Activated CD8-positive, alpha-beta memory T cell treated with anti-CD3 and anti-CD28 coated beads for 48 hours (primary cell): ENCODE results near the gene C19orf33.
"Not testable (repeated sequence)": the region's sequence is repeated elsewhere in the genome, so short reads cannot be mapped to it uniquely, and the experiment has no call there.

ENCODE experiments used
- DNase-seq, 3 experiments: peaks; one replicate each; pipeline ENCODE4 v3.0.0-alpha.2; 2020; ENCODE audit warnings: low read depth in 2 of 3, low spot score in 2 of 3

C19orf33 gene

GRCh38 chr19:38336638-38337359 is 32.7 kb downstream of the C19orf33 start:
- DNase-seq: peak; percentile 66 to 86 (median 84)

- DNase-seq: no peak
Measured at GRCh38 chr19:38337360-38337653, 33.3 kb downstream of the C19orf33 start.

GRCh38 chr19:38339011-38339410 is 35.0 kb downstream of the C19orf33 start:
- DNase-seq: not testable (repeated sequence)

- DNase-seq: no peak
Measured at GRCh38 chr19:38340927-38341326, 36.9 kb downstream of the C19orf33 start.

- DNase-seq: no peak
Measured at GRCh38 chr19:38346837-38347236, 42.8 kb downstream of the C19orf33 start.

- no peak for DNase-seq
Measured at GRCh38 chr19:38350883-38351282, 46.8 kb downstream of the C19orf33 start.

GRCh38 chr19:38351865-38352395 is 47.9 kb downstream of the C19orf33 start:
- DNase-seq: no peak

- no peak for DNase-seq
Measured at GRCh38 chr19:38352611-38353010, 48.6 kb downstream of the C19orf33 start.
